C4-2B (cell line): ENCODE measurements around the gene DNAJB5.

ENCODE experiments used
- CTCF ChIP-seq: fragments of 450-650 bp; conservative IDR thresholded peaks from 2 replicates; pipeline ENCODE4 v1.5.1; 2017; ENCODE audit warnings: mild to moderate bottlenecking
- ZFX ChIP-seq: fragments of 450-650 bp; IDR thresholded peaks from 2 replicates; pipeline ENCODE4 v1.6.1; 2017

- TF ChIP-seq CTCF (no peak), ZFX (no peak)
Measured at GRCh38 chr9:34989946-34990635, 546 bp downstream of the DNAJB5 start.
